Stimulated activated CD4-positive, alpha-beta T cell treated with anti-CD3 and anti-CD28 coated beads, Interleukin-2, amount 100 ng/mL, for 4 hours (primary cell): Measurements from ENCODE around the gene FREM1.

ENCODE experiments used
- DNase-seq: peaks from one replicate; pipeline ENCODE4 v3.0.0-alpha.2; 2020; ENCODE audit warnings: low read depth

FREM1 gene

GRCh38 chr9:14813336-14814248, 96.6 kb downstream of the FREM1 start:
- no peak for DNase-seq

GRCh38 chr9:14812806-14813205, 97.4 kb downstream of the FREM1 start:
- no peak for DNase-seq

- DNase-seq: no peak
These were observed 98.4 kb downstream of the FREM1 start for GRCh38 chr9:14811844-14812243.

- DNase-seq: no peak
These were observed 103.2 kb downstream of the FREM1 start for GRCh38 chr9:14806941-14807520.

GRCh38 chr9:14799030-14799429, 111.2 kb downstream of the FREM1 start:
- DNase-seq: no peak

- DNase-seq: no peak
These were observed 112.8 kb downstream of the FREM1 start for GRCh38 chr9:14797435-14797834.

GRCh38 chr9:14793389-14793788, 116.8 kb downstream of the FREM1 start:
- no peak for DNase-seq

- no peak for DNase-seq
These were observed 119.6 kb downstream of the FREM1 start for GRCh38 chr9:14790628-14791027.

- DNase-seq: no peak
These were observed 121.4 kb downstream of the FREM1 start for GRCh38 chr9:14788846-14789245.

- no peak for DNase-seq
These were observed 126.9 kb downstream of the FREM1 start for GRCh38 chr9:14783358-14783757.

- no peak for DNase-seq
These were observed 127.8 kb downstream of the FREM1 start for GRCh38 chr9:14782286-14783051.

- DNase-seq: no peak
These were observed 129.5 kb downstream of the FREM1 start for GRCh38 chr9:14780693-14781092.

- DNase-seq: no peak
These were observed 130.0 kb downstream of the FREM1 start for GRCh38 chr9:14780251-14780650.

GRCh38 chr9:14779566-14780022, 130.6 kb downstream of the FREM1 start:
- DNase-seq: no peak

GRCh38 chr9:14778565-14778964, 131.7 kb downstream of the FREM1 start:
- no peak for DNase-seq

GRCh38 chr9:14775917-14776316, 134.3 kb downstream of the FREM1 start:
- DNase-seq: no peak

GRCh38 chr9:14770592-14770991, 139.6 kb downstream of the FREM1 start:
- DNase-seq: no peak

GRCh38 chr9:14769230-14769571, 141.0 kb downstream of the FREM1 start:
- no peak for DNase-seq

- no peak for DNase-seq
These were observed 141.6 kb downstream of the FREM1 start for GRCh38 chr9:14768405-14769229.

GRCh38 chr9:14766299-14766698, 143.9 kb downstream of the FREM1 start:
- no peak for DNase-seq

- DNase-seq: no peak
These were observed 148.6 kb downstream of the FREM1 start for GRCh38 chr9:14761584-14761983.

- DNase-seq: no peak
These were observed 150.2 kb downstream of the FREM1 start for GRCh38 chr9:14760060-14760459.
